Heart left ventricle (tissue), 16 donors: ENCODE data around the gene SRC. TPM values are rescaled to one million over a fixed set of nuclear protein-coding genes. Genes with fewer than 3 reads are reported as not detected.

Experiments used
- ATAC-seq, 4 donors: fragments of 200-7000 bp; cut with Tn5 transposase; one replicate each; pipeline ENCODE4 v1.9.1; 2020 to 2022; ENCODE audit warnings: moderate library complexity in 4 of 4, mild to moderate bottlenecking in 3 of 4, moderate number of reproducible peaks in 1 of 4
- DNase-seq, 5 donors: peaks; one replicate each; pipeline ENCODE4 v3.0.0-alpha.2; 2020
- H3K27ac ChIP-seq, 12 donors: fragments of 200-600 bp; sonication (generic) in 4 of 12; one replicate each; pipeline versions ENCODE4 v1.5.0 to v1.8.0; 2016 to 2022; ENCODE audit warnings: mild to moderate bottlenecking in 2 of 12
- H3K27me3 ChIP-seq, 9 donors: fragments of 200-600 bp; sonication (generic) in 2 of 9; one replicate each; pipeline versions ENCODE4 v1.5.1 to v1.8.0; 2016 to 2022; ENCODE audit warnings: mild to moderate bottlenecking in 3 of 9
- H3K36me3 ChIP-seq, 9 donors: fragments of 200-600 bp; sonication (generic) in 2 of 9; one replicate each; pipeline versions ENCODE4 v1.5.0 to v1.8.0; 2018 to 2022; ENCODE audit warnings: mild to moderate bottlenecking in 2 of 9
- H3K4me1 ChIP-seq, 12 donors: fragments of 200-600 bp; sonication (generic) in 4 of 12; one replicate each; pipeline versions ENCODE4 v1.5.0 to v1.8.0; 2016 to 2022; ENCODE audit warnings: mild to moderate bottlenecking in 3 of 12
- H3K4me3 ChIP-seq, 12 donors: fragments of 200-600 bp; sonication (generic) in 4 of 12; one replicate each; pipeline versions ENCODE4 v1.5.0 to v1.8.0; 2017 to 2022; ENCODE audit warnings: mild to moderate bottlenecking in 9 of 12, moderate library complexity in 4 of 12
- H3K9me3 ChIP-seq, 12 donors: fragments of 200-600 bp; sonication (generic) in 4 of 12; one replicate each; pipeline versions ENCODE4 v1.5.0 to v1.8.0; 2016 to 2022; ENCODE audit warnings: mild to moderate bottlenecking in 1 of 12
- CTCF ChIP-seq, 12 donors: fragments of 200-600 bp; sonication (generic) in 4 of 12; IDR thresholded peaks; one replicate each; pipeline versions ENCODE4 v1.5.0 to v1.8.0; 2018 to 2022; ENCODE audit warnings: antibody characterized with exemption in 12 of 12, mild to moderate bottlenecking in 5 of 12
- POLR2A ChIP-seq, 2 donors: fragments of 450-650 bp; IDR thresholded peaks; one replicate each; pipeline ENCODE4 v1.6.1; 2017; ENCODE audit warnings: antibody characterized with exemption in 2 of 2, mild to moderate bottlenecking in 2 of 2, moderate library complexity in 2 of 2
- WGBS, 4 donors: extraction: QIAGEN DNeasy Blood & Tissue Kit in 2 of 4; methylation state at CpG; one replicate each; pipeline versions ENCODE4 v1.1.5 to v1.1.7; 2013 to 2018; 5-methylcytosine and 5-hydroxymethylcytosine counted together
- intact Hi-C, 10 donors: fragments of 100-400 bp; cut with DNase I; formaldehyde crosslinking; loops; one replicate each; pipeline versions ENCODE4 v1.11.1 to v1.14.2; 2022
- polyA plus RNA-seq, 2 donors: library from polyadenylated mRNA; stranded (reverse); fragments of 200-250 nt; gene quantifications; one replicate each; pipeline ENCODE4 v1.2.3, GENCODE V29; 2013
- total RNA-seq, 9 donors: library from RNA; depleted of rRNA in 2 of 9; stranded (reverse); fragments of >200 nt in 2 of 9; fragmentation: NEBNext Ultra II Directional in 3 of 9; extraction: Animal tissue kit (Norgen Biotek cat#: 25700) in 3 of 9; gene quantifications; one replicate each; pipeline versions ENCODE4 v1.1.0 to v1.2.4, GENCODE V29; 2016 to 2023
- donor health status: ischemic (EF 13 %, LVEDD 7.1; RV severe dilation, severe dysfunction).
- donor health status: healthy with polysubstance abuse.
- donor health status: DM: no; HTN: yes; CAD: no.
- donor health status: DM: no; HTN: no; CAD: no.
- donor health status: ischemic (EF 25% LVEDD 6.9; RV normal size, moderate dysfunction).
- donor health status: ischemic (EF 25% LVEDD 5.7; RV mildly dilated, moderate dysfunction).
- donor health status: healthy.
- donor health status: DM: yes; HTN: yes; CAD: no.
- donor health status: ischemic (EF 35%, LVEDD 5.7; RV mildly dilated, moderate dysfunction).
- donor health status: nonischemic (EF 11% LVEDD 7.7; RV severe dilation, severe dysfunction).
- donor health status: DM: yes; HTN: yes; CAD: no.
- donor health status: PGD.
- donor health status: ischemic (EF 29% LVEDD 5.4; RV normal size, mild dysfunction).
- donor health status: nonischemic (EF 23%, LVEDD 6.1; RV moderate dilation, normal function).

The SRC gene
- total and polyA plus RNA-seq, 11 donors = 2.5 to 19.9 (median 5.1) TPM

- no peak for DNase-seq
- H3K27ac ChIP-seq = no peak overlapping the region
- H3K9me3 ChIP-seq = no peaks in the 10 kb centered on the region
- ATAC-seq = no peak
- TF ChIP-seq CTCF (IDR thresholded peaks at IDR 0.05) (no peak), POLR2A (IDR thresholded peaks at IDR 0.05) (no peak)
- no peaks in the 10 kb centered on the region for H3K4me1 ChIP-seq
- peaks cover 0 to 44% (median 10%) of the 10 kb centered on the region in 9 donors for H3K27me3 ChIP-seq
- WGBS, 4 donors = 70 to 84% (median 81%) methylated on average over 3 of the region's 3 CpGs
- H3K36me3 ChIP-seq = no peaks in the 10 kb centered on the region
- no peak overlapping the region for H3K4me3 ChIP-seq
- intact Hi-C loops = no loop called here
Observed at GRCh38 chr20:37424062-37424851, 78.3 kb downstream of the SRC start.

- H3K36me3 ChIP-seq = no peaks in the 10 kb centered on the region
- intact Hi-C loops = no loop called here
- whole genome bisulfite sequencing, 4 donors = 90 to 96% (median 92%) methylated on average over 9 of the region's 9 CpGs
Observed at GRCh38 chr20:37425103-37425625, 79.2 kb downstream of the SRC start.

GRCh38 chr20:37426106-37426505 lies 80.2 kb downstream of the SRC start:
- no peak for ATAC-seq
- H3K27me3 ChIP-seq = peaks cover 0 to 28% (median 9%) of the 10 kb centered on the region in 9 donors

More at GRCh38 chr20:37425103-37425625, 79.2 kb downstream of the SRC start:
- TF ChIP-seq CTCF (IDR thresholded peaks at IDR 0.05) (no peak), POLR2A (IDR thresholded peaks at IDR 0.05) (no peak)
- no peak overlapping the region for H3K4me3 ChIP-seq
- H3K27ac ChIP-seq = no peak overlapping the region
- no peaks in the 10 kb centered on the region for H3K4me1 ChIP-seq
- H3K27me3 ChIP-seq = peaks cover 0 to 35% (median 10%) of the 10 kb centered on the region in 9 donors
- no peaks in the 10 kb centered on the region for H3K9me3 ChIP-seq
- DNase-seq = no peak
- no peak for ATAC-seq

More at GRCh38 chr20:37426106-37426505, 80.2 kb downstream of the SRC start:
- H3K9me3 ChIP-seq = no peaks in the 10 kb centered on the region
- H3K27ac ChIP-seq = no peak overlapping the region
- TF ChIP-seq POLR2A (IDR thresholded peaks at IDR 0.05) (no peak), CTCF (IDR thresholded peaks at IDR 0.05) (no peak)
- no peak overlapping the region for H3K4me3 ChIP-seq
- H3K36me3 ChIP-seq = no peaks in the 10 kb centered on the region
- peak in 1 of 5 donors; percentile 32 for DNase-seq
- 61 to 70% (median 64%) methylated on average over 18 of the region's 18 CpGs for WGBS, 4 donors
- H3K4me1 ChIP-seq = no peaks in the 10 kb centered on the region
- intact Hi-C loops = no loop called here
